Activated naive CD4-positive, alpha-beta T cell treated with anti-CD3 and anti-CD28 coated beads, Interleukin-2, amount 50 U/mL, for 24 hours (primary cell): ENCODE results near the gene HFM1.
"Not testable (repeated sequence)": the region's sequence is repeated elsewhere in the genome, so short reads cannot be mapped to it uniquely, and the experiment has no call there.

Experiments used
- H3K27ac Mint-ChIP-seq: one replicate; pipeline ENCODE4 v1.8.0; 2021; ENCODE audit warnings: mild to moderate bottlenecking, mixed read lengths
- H3K27me3 Mint-ChIP-seq: one replicate; pipeline ENCODE4 v1.8.0; 2021; ENCODE audit warnings: mixed read lengths
- H3K36me3 Mint-ChIP-seq: one replicate; pipeline ENCODE4 v1.8.0; 2021; ENCODE audit warnings: mixed read lengths
- H3K4me1 Mint-ChIP-seq: one replicate; pipeline ENCODE4 v1.8.0; 2021; ENCODE audit warnings: mixed read lengths
- H3K4me3 Mint-ChIP-seq: one replicate; pipeline ENCODE4 v1.8.0; 2021; ENCODE audit warnings: mild to moderate bottlenecking, mixed read lengths
- H3K9me3 Mint-ChIP-seq: one replicate; pipeline ENCODE4 v1.8.0; 2021; ENCODE audit warnings: mixed read lengths

HFM1 gene

GRCh38 chr1:91393042-91393441, 11.6 kb downstream of the HFM1 start:
- peaks cover 12% of the 10 kb centered on the region for H3K27me3 Mint-ChIP-seq
- no peaks in the 10 kb centered on the region for H3K9me3 Mint-ChIP-seq
- no peaks in the 10 kb centered on the region for H3K4me1 Mint-ChIP-seq
- no peak overlapping the region for H3K27ac Mint-ChIP-seq
- H3K36me3 Mint-ChIP-seq: no peaks in the 10 kb centered on the region
- no peak overlapping the region for H3K4me3 Mint-ChIP-seq

GRCh38 chr1:91386109-91386508, 18.5 kb downstream of the HFM1 start:
- H3K36me3 Mint-ChIP-seq: no peaks in the 10 kb centered on the region
- no peak overlapping the region for H3K27ac Mint-ChIP-seq
- H3K27me3 Mint-ChIP-seq: peaks cover 23% of the 10 kb centered on the region
- no peaks in the 10 kb centered on the region for H3K9me3 Mint-ChIP-seq
- no peaks in the 10 kb centered on the region for H3K4me1 Mint-ChIP-seq
- no peak overlapping the region for H3K4me3 Mint-ChIP-seq

- no peaks in the 10 kb centered on the region for H3K9me3 Mint-ChIP-seq
- H3K4me3 Mint-ChIP-seq: no peak overlapping the region
- no peak overlapping the region for H3K27ac Mint-ChIP-seq
- H3K36me3 Mint-ChIP-seq: no peaks in the 10 kb centered on the region
- H3K27me3 Mint-ChIP-seq: peaks cover 20% of the 10 kb centered on the region
- H3K4me1 Mint-ChIP-seq: no peaks in the 10 kb centered on the region
These were observed 21.2 kb downstream of the HFM1 start for GRCh38 chr1:91383456-91383855.

GRCh38 chr1:91381844-91382243, 22.8 kb downstream of the HFM1 start:
- Mint-ChIP-seq H3K27ac (no peak overlapping the region), H3K27me3 (peaks cover 16% of the 10 kb centered on the region), H3K36me3 (no peaks in the 10 kb centered on the region), H3K4me1 (no peaks in the 10 kb centered on the region), H3K9me3 (no peaks in the 10 kb centered on the region), H3K4me3 (no peak overlapping the region)

GRCh38 chr1:91374086-91374485, 30.6 kb downstream of the HFM1 start:
- Mint-ChIP-seq H3K27me3 (peaks cover 1% of the 10 kb centered on the region), H3K4me1 (no peaks in the 10 kb centered on the region), H3K27ac (no peak overlapping the region), H3K36me3 (no peaks in the 10 kb centered on the region), H3K9me3 (no peaks in the 10 kb centered on the region), H3K4me3 (no peak overlapping the region)

- H3K4me3 Mint-ChIP-seq: not testable (repeated sequence)
These were observed 32.4 kb downstream of the HFM1 start for GRCh38 chr1:91372230-91372629.

GRCh38 chr1:91349524-91349923, 55.1 kb downstream of the HFM1 start:
- Mint-ChIP-seq H3K9me3 (peaks cover 11% of the 10 kb centered on the region), H3K27me3 (peaks cover 6% of the 10 kb centered on the region), H3K4me1 (no peaks in the 10 kb centered on the region), H3K36me3 (peaks cover 7% of the 10 kb centered on the region), H3K4me3 (no peak overlapping the region), H3K27ac (no peak overlapping the region)

More at GRCh38 chr1:91372230-91372629, 32.4 kb downstream of the HFM1 start:
- not testable (repeated sequence) for H3K9me3 Mint-ChIP-seq, H3K4me1 Mint-ChIP-seq, H3K36me3 Mint-ChIP-seq, H3K27me3 Mint-ChIP-seq, H3K27ac Mint-ChIP-seq

GRCh38 chr1:91346824-91347223, 57.8 kb downstream of the HFM1 start:
- Mint-ChIP-seq H3K9me3 (no peaks in the 10 kb centered on the region), H3K36me3 (no peaks in the 10 kb centered on the region), H3K4me1 (no peaks in the 10 kb centered on the region), H3K27me3 (no peaks in the 10 kb centered on the region), H3K27ac (no peak overlapping the region), H3K4me3 (no peak overlapping the region)

- Mint-ChIP-seq H3K27me3 (peaks cover 7% of the 10 kb centered on the region), H3K4me1 (no peaks in the 10 kb centered on the region), H3K4me3 (no peak overlapping the region), H3K36me3 (no peaks in the 10 kb centered on the region), H3K27ac (no peak overlapping the region), H3K9me3 (no peaks in the 10 kb centered on the region)
These were observed 59.1 kb downstream of the HFM1 start for GRCh38 chr1:91345395-91346005.

GRCh38 chr1:91338501-91338900, 66.1 kb downstream of the HFM1 start:
- H3K4me1 Mint-ChIP-seq: no peaks in the 10 kb centered on the region
- H3K27me3 Mint-ChIP-seq: peaks cover 22% of the 10 kb centered on the region
- no peak overlapping the region for H3K27ac Mint-ChIP-seq
- H3K4me3 Mint-ChIP-seq: no peak overlapping the region
- H3K9me3 Mint-ChIP-seq: no peaks in the 10 kb centered on the region
- H3K36me3 Mint-ChIP-seq: no peaks in the 10 kb centered on the region

- no peak overlapping the region for H3K4me3 Mint-ChIP-seq
- no peak overlapping the region for H3K27ac Mint-ChIP-seq
- H3K36me3 Mint-ChIP-seq: no peaks in the 10 kb centered on the region
- no peaks in the 10 kb centered on the region for H3K9me3 Mint-ChIP-seq
- H3K4me1 Mint-ChIP-seq: no peaks in the 10 kb centered on the region
- H3K27me3 Mint-ChIP-seq: peaks cover 16% of the 10 kb centered on the region
These were observed 69.0 kb downstream of the HFM1 start for GRCh38 chr1:91335603-91336002.

- no peak overlapping the region for H3K4me3 Mint-ChIP-seq
These were observed 69.8 kb downstream of the HFM1 start for GRCh38 chr1:91334856-91335255.

GRCh38 chr1:91325456-91325855, 79.2 kb downstream of the HFM1 start:
- peaks cover 5% of the 10 kb centered on the region for H3K9me3 Mint-ChIP-seq
- no peaks in the 10 kb centered on the region for H3K36me3 Mint-ChIP-seq
- H3K27me3 Mint-ChIP-seq: peaks cover 9% of the 10 kb centered on the region
- no peaks in the 10 kb centered on the region for H3K4me1 Mint-ChIP-seq
- H3K4me3 Mint-ChIP-seq: no peak overlapping the region
- no peak overlapping the region for H3K27ac Mint-ChIP-seq

More at GRCh38 chr1:91334856-91335255, 69.8 kb downstream of the HFM1 start:
- H3K27me3 Mint-ChIP-seq: peaks cover 15% of the 10 kb centered on the region
- H3K27ac Mint-ChIP-seq: no peak overlapping the region
- no peaks in the 10 kb centered on the region for H3K4me1 Mint-ChIP-seq
- no peaks in the 10 kb centered on the region for H3K36me3 Mint-ChIP-seq
- H3K9me3 Mint-ChIP-seq: no peaks in the 10 kb centered on the region

- no peak overlapping the region for H3K4me3 Mint-ChIP-seq
- no peak overlapping the region for H3K27ac Mint-ChIP-seq
- peaks cover 2% of the 10 kb centered on the region for H3K36me3 Mint-ChIP-seq
These were observed 90.0 kb downstream of the HFM1 start for GRCh38 chr1:91314643-91315042.

GRCh38 chr1:91311672-91312071, 93.0 kb downstream of the HFM1 start:
- peaks cover 22% of the 10 kb centered on the region for H3K9me3 Mint-ChIP-seq
- peaks cover 4% of the 10 kb centered on the region for H3K36me3 Mint-ChIP-seq
- peaks cover 9% of the 10 kb centered on the region for H3K27me3 Mint-ChIP-seq
- no peak overlapping the region for H3K27ac Mint-ChIP-seq
- no peak overlapping the region for H3K4me3 Mint-ChIP-seq
- no peaks in the 10 kb centered on the region for H3K4me1 Mint-ChIP-seq

More at GRCh38 chr1:91314643-91315042, 90.0 kb downstream of the HFM1 start:
- Mint-ChIP-seq H3K4me1 (no peaks in the 10 kb centered on the region), H3K27me3 (peaks cover 21% of the 10 kb centered on the region), H3K9me3 (peaks cover 8% of the 10 kb centered on the region)

- no peak overlapping the region for H3K27ac Mint-ChIP-seq
- H3K27me3 Mint-ChIP-seq: peaks cover 7% of the 10 kb centered on the region
- H3K36me3 Mint-ChIP-seq: peaks cover 4% of the 10 kb centered on the region
- H3K4me1 Mint-ChIP-seq: no peaks in the 10 kb centered on the region
- H3K4me3 Mint-ChIP-seq: no peak overlapping the region
- peaks cover 22% of the 10 kb centered on the region for H3K9me3 Mint-ChIP-seq
These were observed 96.1 kb downstream of the HFM1 start for GRCh38 chr1:91308544-91308943.

- H3K27ac Mint-ChIP-seq: no peak overlapping the region
- H3K36me3 Mint-ChIP-seq: peaks cover 4% of the 10 kb centered on the region
- H3K4me1 Mint-ChIP-seq: no peaks in the 10 kb centered on the region
- peaks cover 26% of the 10 kb centered on the region for H3K9me3 Mint-ChIP-seq
- no peak overlapping the region for H3K4me3 Mint-ChIP-seq
- peaks cover 7% of the 10 kb centered on the region for H3K27me3 Mint-ChIP-seq
These were observed 96.7 kb downstream of the HFM1 start for GRCh38 chr1:91307784-91308409.
